ENCODE data around the gene ERCC6. TPM values are rescaled to one million over a fixed set of nuclear protein-coding genes. Genes with fewer than 3 reads are reported as not detected.

The ERCC6 gene
- total and polyA plus RNA-seq, 2 donors (not counting 3 experiments of a cell fraction or from before 2014, with no cell fraction given) = 15.3 to 39.6 TPM

- dilution Hi-C loops (cut with MboI; ENCODE audit: extremely low pct_ligation_motif_present, low sequenced_read_pairs) (no loop called here), intact Hi-C loops (cut with micrococcal nuclease) (loop anchor here (1.0 to 10.0 kb wide), 3 partner anchors 112 to 965 kb away; no protein-coding TSS in a partner anchor)
- H3K27ac ChIP-seq (ENCODE audit: insufficient read depth, low read depth, low read length) = no peak overlapping the region
- no peaks in the 10 kb centered on the region for H3K9me3 ChIP-seq (replicated peaks; ENCODE audit: control insufficient read depth, insufficient read depth, low read length)
- DNase-seq (ENCODE audit: low read depth, low spot score) (no peak), FAIRE-seq (no peak)
- H3K9ac ChIP-seq (replicated peaks; ENCODE audit: extremely low read depth, insufficient read depth, low read length) = no peak overlapping the region
- ChIA-PET POLR2A (interaction anchor here (1.5 kb wide), 1 partner anchor 19 kb away, joined by 3 read pairs; the partner anchor contains the start of gene ERCC6), CTCF (interaction anchor here (0.9 to 7.6 kb wide), 22 partner anchors 8 to 1137 kb away, joined by 3 to 102 read pairs (median 6); partner anchors contain the start of gene ERCC6)
- H3K36me3 ChIP-seq (ENCODE audit: control insufficient read depth in 2 of 2, extremely low read depth in 1 of 2, insufficient read depth in 2 of 2, low read length in 2 of 2) = peaks cover 30 to 51% of the 10 kb centered on the region in 2 experiments
- no peaks in the 10 kb centered on the region for H4K20me1 ChIP-seq (replicated peaks; ENCODE audit: control insufficient read depth, extremely low read depth, insufficient read depth, low read length)
- no peaks in the 10 kb centered on the region for H3K4me1 ChIP-seq (ENCODE audit: control insufficient read depth, extremely low read depth, insufficient read depth, low read length)
- no peak overlapping the region for H2AFZ ChIP-seq (ENCODE audit: low read depth, low read length)
- no TSS peak for BruUV-seq (replicated peaks)
- H3K9me1 ChIP-seq (replicated peaks; ENCODE audit: control insufficient read depth, extremely low read depth, insufficient read depth, low read length) = no peaks in the 10 kb centered on the region
- peaks cover 92% of the 10 kb centered on the region for H3K79me2 ChIP-seq (ENCODE audit: control insufficient read depth, insufficient read depth, low read length)
- TF ChIP-seq POLR2AphosphoS5 (IDR thresholded peaks at IDR 0.05; ENCODE audit: insufficient read depth, low read depth, low read length) = no peak
- TF ChIP-seq MAX (IDR thresholded peaks at IDR 0.05; ENCODE audit: insufficient read depth, insufficient read length) = no peak
- TF ChIP-seq FOS (IDR thresholded peaks at IDR 0.05; ENCODE audit: borderline replicate concordance, insufficient read depth, low read length) = no peak
- TF ChIP-seq MYC (IDR thresholded peaks at IDR 0.05; ENCODE audit: low read depth, low read length) = no peak
- TF ChIP-seq POLR2A (IDR thresholded peaks at IDR 0.05; ENCODE audit: low read depth, low read length) = no peak
- no peak for TF ChIP-seq EZH2 (IDR thresholded peaks at IDR 0.05; ENCODE audit: borderline replicate concordance, low read depth, low read length, severe bottlenecking)
- TF ChIP-seq JUN (IDR thresholded peaks at IDR 0.05; ENCODE audit: borderline replicate concordance, insufficient read depth, insufficient read length, low read depth) = no peak
- TF ChIP-seq GATA2 (IDR thresholded peaks at IDR 0.05; ENCODE audit: insufficient read depth, insufficient read length, low read depth, low read length) = no peak
- TF ChIP-seq, protein P1, sequence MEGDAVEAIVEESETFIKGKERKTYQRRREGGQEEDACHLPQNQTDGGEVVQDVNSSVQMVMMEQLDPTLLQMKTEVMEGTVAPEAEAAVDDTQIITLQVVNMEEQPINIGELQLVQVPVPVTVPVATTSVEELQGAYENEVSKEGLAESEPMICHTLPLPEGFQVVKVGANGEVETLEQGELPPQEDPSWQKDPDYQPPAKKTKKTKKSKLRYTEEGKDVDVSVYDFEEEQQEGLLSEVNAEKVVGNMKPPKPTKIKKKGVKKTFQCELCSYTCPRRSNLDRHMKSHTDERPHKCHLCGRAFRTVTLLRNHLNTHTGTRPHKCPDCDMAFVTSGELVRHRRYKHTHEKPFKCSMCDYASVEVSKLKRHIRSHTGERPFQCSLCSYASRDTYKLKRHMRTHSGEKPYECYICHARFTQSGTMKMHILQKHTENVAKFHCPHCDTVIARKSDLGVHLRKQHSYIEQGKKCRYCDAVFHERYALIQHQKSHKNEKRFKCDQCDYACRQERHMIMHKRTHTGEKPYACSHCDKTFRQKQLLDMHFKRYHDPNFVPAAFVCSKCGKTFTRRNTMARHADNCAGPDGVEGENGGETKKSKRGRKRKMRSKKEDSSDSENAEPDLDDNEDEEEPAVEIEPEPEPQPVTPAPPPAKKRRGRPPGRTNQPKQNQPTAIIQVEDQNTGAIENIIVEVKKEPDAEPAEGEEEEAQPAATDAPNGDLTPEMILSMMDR (IDR thresholded peaks at IDR 0.05; ENCODE audit: extremely low read depth in 1 of 2, insufficient read depth in 1 of 2, low read depth in 1 of 2, low read length in 2 of 2) = no peak
- H3K4me3 ChIP-seq (replicated peaks in 1 of 3; ENCODE audit: insufficient read depth in 1 of 3, low read depth in 1 of 3, low read length in 3 of 3) = no peak overlapping the region
- no peaks in the 10 kb centered on the region for H3K27me3 ChIP-seq (ENCODE audit: control insufficient read depth in 2 of 2, insufficient read depth in 2 of 2, low read length in 2 of 2)
- no peak overlapping the region for H3K4me2 ChIP-seq (ENCODE audit: insufficient read depth, low read length)
Measured at GRCh38 chr10:49519717-49520116, 19.2 kb downstream of the ERCC6 start.
